GM23338 (cell line): ENCODE measurements around the gene SCAF4.

Experiments used
- CREB1 ChIP-seq: fragments of 250-450 bp; sonication (Bioruptor Pico); IDR thresholded peaks from 2 replicates; pipeline ENCODE4 v1.5.0; 2020; ENCODE audit warnings: low read depth, mild to moderate bottlenecking, moderate library complexity
- CTCF ChIP-seq, 2 experiments: fragments of 200-600 bp in 1 of 2; sonication (generic) in 1 of 2; conservative IDR thresholded peaks; 2 replicates each; pipeline versions ENCODE4 v1.5.1 to v1.6.1; 2016 to 2017; ENCODE audit warnings: antibody characterized with exemption in 2 of 2, low read depth in 2 of 2, mild to moderate bottlenecking in 2 of 2, moderate library complexity in 1 of 2
- ETS1 ChIP-seq: IDR thresholded peaks from 2 replicates; pipeline ENCODE4 v1.6.1; 2016; ENCODE audit warnings: antibody characterized with exemption
- EZH2 ChIP-seq: fragments of 200-600 bp; sonication (generic); IDR thresholded peaks from one replicate; pipeline ENCODE4 v1.8.0; 2017; ENCODE audit warnings: antibody characterized with exemption, mild to moderate bottlenecking, low read depth; ENCODE audit not compliant: unreplicated experiment
- EZH2phosphoT487 ChIP-seq: fragments of 200-600 bp; sonication (generic); IDR thresholded peaks from one replicate; pipeline ENCODE4 v1.8.1; 2018; ENCODE audit warnings: antibody characterized with exemption; ENCODE audit not compliant: unreplicated experiment
- JUNB ChIP-seq: IDR thresholded peaks from one replicate; pipeline ENCODE4 v1.6.1; 2016; ENCODE audit warnings: antibody characterized with exemption; ENCODE audit not compliant: unreplicated experiment
- NANOG ChIP-seq: IDR thresholded peaks from 2 replicates; pipeline ENCODE4 v1.6.1; 2016; ENCODE audit warnings: antibody characterized with exemption, borderline replicate concordance
- POLR2AphosphoS5 ChIP-seq: IDR thresholded peaks from 2 replicates; pipeline ENCODE4 v1.6.1; 2016; ENCODE audit warnings: antibody characterized with exemption, low read depth
- REST ChIP-seq: IDR thresholded peaks from one replicate; pipeline ENCODE4 v1.6.1; 2018; ENCODE audit warnings: antibody characterized with exemption; ENCODE audit not compliant: unreplicated experiment
- STAT1 ChIP-seq: IDR thresholded peaks from one replicate; pipeline ENCODE4 v1.6.1; 2016; ENCODE audit warnings: antibody characterized with exemption; ENCODE audit not compliant: unreplicated experiment
- ZNF114 ChIP-seq: fragments of 250-450 bp; sonication (Bioruptor Pico); IDR thresholded peaks from 2 replicates; pipeline ENCODE4 v1.5.0; 2020; ENCODE audit warnings: mild to moderate bottlenecking, moderate library complexity
- ZNF331 ChIP-seq: fragments of 250-450 bp; sonication (Bioruptor Pico); IDR thresholded peaks from 2 replicates; pipeline ENCODE4 v1.5.0; 2020; ENCODE audit warnings: low read depth, mild to moderate bottlenecking, moderate library complexity

- TF ChIP-seq CTCF (conservative IDR thresholded peaks at IDR 0.05; ENCODE audit: low read depth in 2 of 2) (no peak), JUNB (no peak), EZH2 (no peak), EZH2phosphoT487 (no peak), STAT1 (no peak), REST (no peak), POLR2AphosphoS5 (no peak), ETS1 (no peak), CREB1 (CRISPR knock-in tag) (no peak), ZNF331 (CRISPR knock-in tag) (no peak), NANOG (no peak), ZNF114 (CRISPR knock-in tag) (no peak)
These were observed 45.9 kb upstream of the SCAF4 start for GRCh38 chr21:31777857-31778256.
